HL-60 (cell line): ENCODE data around the gene PRMT7.

Source experiments
- DNase-seq, 2 experiments: peaks; one replicate each; pipeline ENCODE4 v3.0.0-alpha.2; 2010 to 2020; ENCODE audit warnings: low read depth in 1 of 2, low spot score in 1 of 2
- H3K27ac ChIP-seq: fragments of 250-450 bp; sonication (Bioruptor Pico); replicated peaks from 2 replicates; pipeline ENCODE4 v1.5.1; 2020; ENCODE audit warnings: mild to moderate bottlenecking, moderate library complexity
- H3K27me3 ChIP-seq: fragments of 250-450 bp; sonication (Bioruptor Pico); 2 replicates; pipeline ENCODE4 v1.5.1; 2021; ENCODE audit warnings: mild to moderate bottlenecking, moderate library complexity; ENCODE audit not compliant: insufficient read depth, poor library complexity, severe bottlenecking
- H3K4me3 ChIP-seq: replicated peaks from 2 replicates; pipeline ENCODE4 v1.5.1; 2011; ENCODE audit warnings: mild to moderate bottlenecking, control low read depth, low read length; ENCODE audit not compliant: insufficient read depth
- CTCF ChIP-seq: IDR thresholded peaks from one replicate; pipeline ENCODE4 v1.5.1; 2011; ENCODE audit warnings: low read length, control low read depth, inconsistent platforms; ENCODE audit not compliant: insufficient read depth
- GABPA ChIP-seq: IDR thresholded peaks from 2 replicates; pipeline ENCODE4 v1.6.1; 2012; ENCODE audit warnings: low read depth
- POLR2AphosphoS5 ChIP-seq: IDR thresholded peaks from 2 replicates; pipeline ENCODE4 v1.6.1; 2012; ENCODE audit warnings: low read depth
- REST ChIP-seq: IDR thresholded peaks from 2 replicates; pipeline ENCODE4 v1.6.1; 2012; ENCODE audit warnings: low read depth; ENCODE audit not compliant: insufficient replicate concordance
- SPI1 ChIP-seq: IDR thresholded peaks from 2 replicates; pipeline ENCODE4 v1.6.1; 2012; ENCODE audit warnings: low read depth, mild to moderate bottlenecking, borderline replicate concordance

The PRMT7 gene

GRCh38 chr16:68372381-68372720 lies 61.5 kb downstream of the PRMT7 start:
- TF ChIP-seq CTCF (no peak), REST (no peak), POLR2AphosphoS5 (no peak), SPI1 (no peak), GABPA (no peak)
- DNase-seq: no peak
- no peak overlapping the region for H3K4me3 ChIP-seq
- H3K27ac ChIP-seq: no peak overlapping the region
- no peaks in the 10 kb centered on the region for H3K27me3 ChIP-seq

- Histone ChIP-seq H3K4me3 (no peak overlapping the region), H3K27ac (no peak overlapping the region), H3K27me3 (no peaks in the 10 kb centered on the region)
- no peak for DNase-seq
- no peak for TF ChIP-seq SPI1
- TF ChIP-seq GABPA: no peak
- TF ChIP-seq REST: no peak
Observed at GRCh38 chr16:68372806-68373205, 62.0 kb downstream of the PRMT7 start.

GRCh38 chr16:68373528-68374245 lies 62.9 kb downstream of the PRMT7 start:
- Histone ChIP-seq H3K27ac (no peak overlapping the region), H3K27me3 (no peaks in the 10 kb centered on the region), H3K4me3 (no peak overlapping the region)
- no peak for DNase-seq
- TF ChIP-seq GABPA: no peak
- no peak for TF ChIP-seq POLR2AphosphoS5
- TF ChIP-seq SPI1: no peak
- no peak for TF ChIP-seq CTCF
- no peak for TF ChIP-seq REST
